Stimulated activated CD8-positive, alpha-beta memory T cell treated with anti-CD3 and anti-CD28 coated beads, Interleukin-7, amount 100 ng/mL, for 24 hours (primary cell): ENCODE results near the gene PAQR5.
"Not testable (repeated sequence)": the region's sequence is repeated elsewhere in the genome, so short reads cannot be mapped to it uniquely, and the experiment has no call there.

Experiments
- DNase-seq: peaks from one replicate; pipeline ENCODE4 v3.0.0-alpha.2; 2020; ENCODE audit warnings: low read depth

Gene PAQR5

GRCh38 chr15:69316291-69316690 is 17.6 kb downstream of the PAQR5 start:
- DNase-seq, result no peak

DNA sequence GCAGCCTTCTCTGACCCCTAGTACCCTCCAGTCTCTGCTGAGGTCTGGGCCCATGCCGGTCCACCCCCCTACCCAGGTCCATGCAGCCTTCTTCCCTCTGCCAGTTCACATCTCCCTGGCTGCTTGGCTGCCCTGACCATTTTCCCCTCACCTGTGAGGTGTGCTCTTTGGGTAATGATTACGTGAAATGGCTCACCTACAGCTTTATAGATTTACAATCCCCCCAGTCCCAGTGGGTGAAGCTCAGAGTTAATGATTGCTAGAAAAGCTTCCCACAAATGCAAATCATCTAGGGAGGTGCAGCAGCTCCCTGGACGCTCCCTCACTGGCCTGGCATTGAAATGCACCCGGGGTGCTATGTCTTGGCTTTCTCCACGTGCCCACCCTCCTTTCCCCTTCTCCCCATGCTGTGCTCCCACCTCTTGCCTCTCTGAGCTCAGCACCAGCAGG is 18.7 kb downstream of the PAQR5 start:
- no peak for DNase-seq

- no peak for DNase-seq
Measured at GRCh38 chr15:69318033-69318432, 19.3 kb downstream of the PAQR5 start.

- no peak for DNase-seq
Measured at GRCh38 chr15:69319384-69320375, 21.0 kb downstream of the PAQR5 start.

- no peak for DNase-seq
Measured at GRCh38 chr15:69320977-69321554, 22.4 kb downstream of the PAQR5 start.

GRCh38 chr15:69323893-69324430 is 25.2 kb downstream of the PAQR5 start:
- DNase-seq, result no peak

- DNase-seq, result no peak
Measured at GRCh38 chr15:69324565-69324964, 25.9 kb downstream of the PAQR5 start.

DNA sequence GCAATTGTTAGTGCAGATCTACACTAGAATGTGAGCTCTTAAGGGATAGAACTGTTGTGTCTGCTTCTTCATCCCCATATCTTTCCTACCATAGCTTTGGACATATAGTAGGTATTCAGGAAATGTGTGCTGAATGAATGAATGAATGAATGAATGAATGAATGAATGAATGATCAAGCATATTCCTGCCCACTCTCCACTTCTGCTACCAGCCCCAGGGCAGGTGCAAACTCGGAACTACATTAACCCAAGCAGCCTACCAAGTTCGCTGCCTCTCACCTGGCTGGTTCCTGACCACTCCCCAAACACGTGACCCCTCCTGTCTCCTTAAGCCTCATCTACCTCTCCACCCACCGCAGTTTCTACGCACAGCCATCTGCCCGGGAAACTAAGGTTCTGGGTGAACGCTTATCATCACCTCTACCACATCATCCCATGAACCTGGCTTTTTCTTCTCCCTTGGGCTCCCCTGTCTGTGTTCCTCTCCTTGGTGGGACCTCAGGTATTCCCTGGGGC is 26.8 kb downstream of the PAQR5 start:
- DNase-seq, result no peak

GRCh38 chr15:69328080-69328479 is 29.4 kb downstream of the PAQR5 start:
- DNase-seq, result no peak

- DNase-seq, result no peak
Measured at GRCh38 chr15:69328739-69329138, 30.0 kb downstream of the PAQR5 start.

GRCh38 chr15:69337138-69337537 is 38.4 kb downstream of the PAQR5 start:
- DNase-seq, result no peak

DNA sequence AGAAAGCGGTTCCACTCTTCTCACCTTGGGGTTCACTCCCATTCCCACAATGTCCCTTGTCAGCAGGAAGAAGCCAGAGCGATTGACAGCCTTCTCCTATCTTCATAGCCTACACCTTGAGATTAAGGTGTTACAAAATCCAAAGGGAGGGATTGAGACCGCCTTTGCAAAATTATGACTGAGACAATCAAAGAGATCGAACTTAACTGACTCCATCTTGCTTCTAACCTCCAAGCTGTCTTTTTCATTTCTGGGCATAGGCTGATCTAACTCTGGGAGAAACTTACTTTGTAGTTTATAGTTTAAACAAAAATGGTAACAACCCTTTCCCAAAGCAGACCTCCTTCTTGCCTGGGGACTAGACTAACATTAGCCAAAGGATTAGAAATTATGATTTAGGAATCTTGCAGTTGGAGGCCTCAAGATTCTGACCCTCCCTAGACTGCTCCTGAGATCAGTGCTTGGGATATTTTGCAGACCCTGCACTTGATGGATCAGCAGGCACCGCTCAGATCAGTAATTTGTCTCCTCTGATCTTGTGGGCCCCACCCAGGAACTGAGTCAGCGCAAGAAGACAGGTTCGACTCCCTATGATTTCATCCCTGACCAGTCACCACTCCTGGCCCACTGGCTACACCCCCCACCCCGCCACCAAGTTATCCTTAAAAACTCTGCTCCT is 40.0 kb downstream of the PAQR5 start:
- DNase-seq, result no peak

- not testable (repeated sequence) for DNase-seq
Measured at GRCh38 chr15:69339214-69339543, 40.5 kb downstream of the PAQR5 start.

DNA sequence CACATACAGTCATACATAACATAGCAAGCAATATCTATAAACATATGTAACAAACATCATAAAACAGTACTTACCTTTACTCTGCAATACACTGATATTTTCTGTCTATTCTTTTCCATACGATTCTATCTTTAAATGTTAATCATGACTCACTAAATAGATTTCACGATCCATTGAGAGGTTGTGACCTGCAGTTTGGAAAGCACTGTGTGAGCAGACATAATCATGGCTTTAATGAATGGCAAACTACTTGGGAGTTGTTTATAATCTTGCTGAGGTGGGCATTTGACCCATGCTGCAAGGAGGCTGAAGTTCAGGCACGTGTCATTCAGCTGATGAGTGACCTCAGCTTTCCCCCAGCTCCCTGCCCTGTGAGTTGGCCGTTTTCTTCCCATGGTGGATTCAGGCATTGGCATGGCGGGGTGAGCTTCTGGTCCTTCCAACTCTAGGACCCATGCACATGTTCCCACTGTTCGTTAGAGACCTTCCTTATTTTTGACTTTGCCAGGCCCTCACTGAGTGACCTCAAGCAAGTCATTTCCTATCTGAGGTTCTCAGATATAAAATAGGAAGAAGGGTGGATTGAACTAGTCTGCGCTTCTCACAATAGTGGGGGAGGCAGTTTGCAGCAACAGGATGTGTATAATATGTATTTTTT is 41.7 kb downstream of the PAQR5 start:
- no peak for DNase-seq

- DNase-seq, result no peak
Measured at GRCh38 chr15:69341356-69341755, 42.6 kb downstream of the PAQR5 start.

DNA sequence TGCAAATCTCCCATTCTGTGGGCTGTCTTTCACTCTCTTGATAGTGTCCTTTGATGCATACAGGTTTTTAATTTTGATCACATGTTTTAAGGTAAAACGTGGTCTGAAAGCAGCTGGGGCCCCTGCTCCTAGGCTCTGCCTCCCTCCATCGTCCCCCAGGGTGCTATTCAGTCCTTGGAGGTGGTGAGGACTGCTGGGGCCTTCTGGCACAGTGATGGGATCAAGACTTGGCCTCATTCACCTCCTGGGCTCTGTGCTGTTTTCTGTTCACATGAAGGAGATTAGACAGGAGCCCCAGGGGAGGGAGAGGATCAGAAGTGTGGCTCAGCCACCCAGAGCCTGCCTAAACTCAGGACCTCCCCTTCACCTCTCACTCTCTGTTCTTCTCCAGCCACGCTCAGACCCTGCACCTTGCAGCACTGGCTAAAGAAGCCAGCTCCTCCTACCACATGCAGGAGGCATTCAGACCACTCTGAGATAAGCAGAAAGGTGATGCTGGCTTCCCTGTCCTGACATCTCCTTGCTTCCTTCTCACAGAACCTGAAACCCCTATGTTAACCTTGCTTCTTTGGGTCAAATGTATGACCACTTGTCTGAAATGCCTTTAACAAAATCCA is 43.9 kb downstream of the PAQR5 start:
- DNase-seq, result no peak

DNA sequence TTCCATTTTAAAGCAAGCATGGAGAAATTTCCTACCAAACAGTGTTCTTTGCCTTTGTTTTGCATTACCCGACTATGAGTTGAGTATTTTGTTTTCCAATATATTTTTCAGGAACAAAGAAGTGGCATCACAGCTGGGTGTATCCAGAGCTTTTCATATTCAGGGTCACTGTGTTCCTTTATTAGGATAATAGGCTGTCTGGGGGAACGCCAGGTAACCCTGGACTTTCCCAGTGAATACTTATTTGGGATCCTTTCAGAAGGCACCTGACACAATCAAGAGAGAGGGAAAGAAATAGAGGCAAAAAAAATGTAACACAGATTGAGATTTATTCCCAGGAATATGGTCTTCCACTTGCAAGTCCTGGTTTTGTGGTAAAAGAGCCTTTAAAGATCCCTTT is 44.4 kb downstream of the PAQR5 start:
- DNase-seq, result no peak

DNA sequence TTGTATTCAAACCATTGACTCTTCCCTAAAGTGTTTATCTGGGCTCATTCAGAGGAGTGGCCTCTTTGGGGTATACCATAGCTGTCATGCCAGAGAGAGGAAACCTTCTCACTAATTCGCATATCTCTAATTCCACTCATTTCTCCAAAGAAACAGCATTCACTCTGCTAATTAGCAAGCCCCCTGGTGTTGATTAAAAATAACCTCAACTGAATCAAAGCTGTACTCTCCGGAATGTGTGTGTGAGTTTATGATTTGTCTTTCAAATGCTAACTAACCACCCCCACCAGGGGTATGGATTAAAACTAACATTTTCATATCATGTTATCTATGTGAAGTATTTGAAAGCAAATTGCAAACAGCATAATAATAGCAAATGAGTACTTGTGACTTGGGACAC is 45.5 kb downstream of the PAQR5 start:
- no peak for DNase-seq

DNA sequence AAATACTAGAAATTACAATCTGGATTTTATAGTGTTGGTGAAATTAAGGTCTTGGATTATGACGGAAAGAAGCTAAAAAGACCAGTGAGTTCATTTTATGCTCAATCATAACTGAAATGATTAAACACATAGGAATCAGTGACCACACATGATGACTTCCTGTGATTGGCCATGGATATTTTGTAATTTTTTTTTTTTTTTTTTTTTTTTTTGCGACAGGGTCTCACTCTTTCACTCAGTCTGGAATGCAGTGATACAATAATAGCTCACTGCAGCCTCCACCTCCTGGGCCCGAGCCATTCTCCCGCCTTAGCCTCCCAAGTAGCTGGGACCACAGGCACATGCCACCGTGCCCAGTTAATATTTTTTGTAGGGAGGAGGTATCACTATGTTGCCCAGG is 47.4 kb downstream of the PAQR5 start:
- DNase-seq, result no peak

DNA sequence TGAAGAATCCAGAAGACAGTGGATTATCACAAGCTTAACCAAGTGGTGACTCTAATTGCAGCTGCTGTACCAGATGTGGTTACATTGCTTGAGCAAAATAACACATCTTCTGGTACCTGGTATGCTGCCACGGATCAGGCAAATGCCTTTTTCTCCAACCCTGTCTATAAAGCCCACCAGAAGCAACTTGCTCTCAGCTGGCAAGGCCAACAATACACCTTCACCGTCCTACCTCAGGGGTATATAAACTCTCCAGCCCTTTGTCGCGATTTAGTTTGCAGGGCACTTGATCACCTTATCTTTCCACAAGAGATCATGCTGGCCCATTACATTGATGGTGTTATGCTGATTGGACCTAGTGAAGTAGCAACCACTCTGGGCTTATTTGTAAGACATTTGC is 52.6 kb downstream of the PAQR5 start:
- DNase-seq, result no peak

DNA sequence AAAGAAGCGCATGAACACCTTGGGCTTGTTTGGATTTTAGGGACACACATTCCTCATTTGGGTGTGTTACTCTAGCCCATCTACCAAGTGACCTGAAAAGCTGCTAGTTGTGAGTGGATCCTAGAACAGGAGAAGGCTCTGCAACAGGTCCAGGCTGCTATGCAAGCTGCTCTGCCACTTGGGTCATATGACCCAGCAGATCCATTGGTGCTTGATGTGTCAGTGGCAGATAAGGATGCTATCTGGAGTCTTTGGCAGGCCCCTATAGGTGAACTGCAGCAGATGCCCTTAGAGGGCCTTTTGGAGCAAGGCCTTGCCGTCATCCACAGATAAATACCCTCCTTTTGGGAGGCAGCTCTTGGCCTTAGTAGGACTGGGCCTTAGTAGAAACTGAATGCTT is 53.2 kb downstream of the PAQR5 start:
- no peak for DNase-seq
